ENCODE results near the gene MMP7.
"Not testable (repeated sequence)": the region's sequence is repeated elsewhere in the genome, so short reads cannot be mapped to it uniquely, and the experiment has no call there.

The MMP7 gene

DNA sequence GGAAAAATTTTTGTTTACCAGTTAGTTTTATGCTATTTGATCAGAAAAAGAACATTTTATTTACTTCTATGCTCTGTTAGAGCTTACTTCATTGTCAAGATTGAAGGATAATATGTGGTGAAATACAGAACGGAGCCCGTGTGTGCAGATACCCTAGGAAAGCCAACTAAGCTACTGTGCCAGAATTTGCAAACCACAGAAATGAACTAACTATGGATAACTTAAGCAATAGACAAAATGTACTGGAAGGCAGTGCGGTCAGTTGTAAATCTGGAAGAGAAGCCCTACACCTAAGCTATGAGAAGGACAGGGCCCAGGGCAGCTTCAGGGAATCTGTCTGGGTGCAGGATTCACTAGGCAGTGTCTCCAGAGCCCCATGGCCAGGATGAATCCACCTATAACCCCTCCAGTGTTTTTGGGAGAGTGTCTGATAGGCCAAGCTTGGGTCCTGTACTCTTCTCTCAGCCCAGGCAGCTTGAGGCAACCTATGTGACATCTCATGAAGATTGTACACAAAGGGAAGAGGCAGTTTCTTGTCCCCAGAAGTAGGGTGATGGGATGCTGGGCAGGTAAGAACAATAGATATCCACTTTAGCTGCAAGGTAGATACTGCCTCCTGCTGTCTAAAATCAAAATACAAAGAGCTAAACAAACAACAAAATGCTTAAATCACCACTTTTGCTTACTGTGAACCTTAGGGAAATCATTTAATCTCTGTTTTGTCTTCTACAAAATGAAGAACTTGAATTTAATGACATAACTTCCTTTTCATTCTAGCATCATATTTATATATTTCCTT is 12.1 kb downstream of the MMP7 start:
- no peaks in the 10 kb centered on the region for H3K27me3 ChIP-seq (replicated peaks in 2 of 5; ENCODE audit: control insufficient read depth in 4 of 5, insufficient read depth in 5 of 5, low read length in 4 of 5)
- 83% methylated on average over 1 of the region's 3 CpGs for WGBS (ENCODE audit: insufficient coverage)
- ChIA-PET POLR2A (no interaction called here), CTCF (interaction anchor here (0.7 to 2.0 kb wide), 7 partner anchors 11 to 169 kb away, joined by 3 to 5 read pairs (median 3); no protein-coding TSS in a partner anchor)
- H3K36me3 ChIP-seq (ENCODE audit: control insufficient read depth in 4 of 4, insufficient read depth in 4 of 4, low read length in 3 of 4) = no peaks in the 10 kb centered on the region
- no peak for DNase-seq
- H3K27ac ChIP-seq (ENCODE audit: insufficient read depth in 1 of 2, low read depth in 1 of 2, low read length in 2 of 2, poor library complexity in 1 of 2, severe bottlenecking in 2 of 2) = no peak overlapping the region
- no peak overlapping the region for H3K4me3 ChIP-seq (ENCODE audit: control insufficient read depth in 1 of 7, extremely low read depth in 1 of 7, insufficient read depth in 4 of 7, low read depth in 2 of 7, low read length in 6 of 7)
- H3K9me3 ChIP-seq (ENCODE audit: control extremely low read depth in 1 of 5, control insufficient read depth in 4 of 5, insufficient read depth in 2 of 5, low read depth in 1 of 5, low read length in 4 of 5) = no peaks in the 10 kb centered on the region
- peaks cover 0 to 7% (median 4%) of the 10 kb centered on the region in 4 experiments for H3K4me1 ChIP-seq (ENCODE audit: control extremely low read depth in 1 of 4, control insufficient read depth in 4 of 4, insufficient read depth in 4 of 4, low read length in 3 of 4)

DNA sequence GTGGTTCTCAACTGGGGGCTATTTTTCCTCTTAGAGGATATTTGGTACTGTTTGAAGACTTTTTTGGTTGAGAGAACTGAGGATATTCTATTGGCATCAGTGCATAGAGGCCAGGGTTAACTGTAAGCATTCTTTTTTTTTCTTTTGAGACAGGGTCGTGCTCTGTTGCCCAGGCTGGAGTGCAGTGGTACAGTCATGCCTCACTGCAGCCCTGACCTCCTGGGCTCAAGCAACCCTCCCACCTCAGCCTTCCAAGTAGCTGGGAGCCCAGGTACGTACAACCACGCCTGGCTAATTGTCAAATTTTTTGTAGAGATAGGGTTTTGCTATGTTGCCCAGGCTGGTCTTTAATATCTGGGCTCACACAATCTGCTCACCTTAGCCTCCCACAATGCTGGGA is 12.9 kb downstream of the MMP7 start:
- Histone ChIP-seq H3K27ac (ENCODE audit: insufficient read depth in 1 of 2, low read depth in 1 of 2, low read length in 2 of 2, poor library complexity in 1 of 2, severe bottlenecking in 2 of 2) (no peak overlapping the region), H3K9me3 (ENCODE audit: control extremely low read depth in 1 of 5, control insufficient read depth in 4 of 5, insufficient read depth in 2 of 5, low read depth in 1 of 5, low read length in 4 of 5) (no peaks in the 10 kb centered on the region), H3K4me3 (ENCODE audit: control insufficient read depth in 1 of 7, extremely low read depth in 1 of 7, insufficient read depth in 4 of 7, low read depth in 2 of 7, low read length in 6 of 7) (no peak overlapping the region), H3K4me1 (ENCODE audit: control extremely low read depth in 1 of 4, control insufficient read depth in 4 of 4, insufficient read depth in 4 of 4, low read length in 3 of 4) (peaks cover 0 to 4% (median 3%) of the 10 kb centered on the region in 4 experiments), H3K36me3 (ENCODE audit: control insufficient read depth in 4 of 4, insufficient read depth in 4 of 4, low read length in 3 of 4) (no peaks in the 10 kb centered on the region), H3K27me3 (replicated peaks in 2 of 5; ENCODE audit: control insufficient read depth in 4 of 5, insufficient read depth in 5 of 5, low read length in 4 of 5) (no peaks in the 10 kb centered on the region)
- WGBS (ENCODE audit: insufficient coverage) = 97% methylated on average over 3 of the region's 3 CpGs
- CTCF ChIA-PET = interaction anchor here (1.1 to 2.0 kb wide), 3 partner anchors 10 to 168 kb away, joined by 3 to 5 read pairs (median 3); no protein-coding TSS in a partner anchor
- POLR2A ChIA-PET = no interaction called here
- no peak for DNase-seq

DNA sequence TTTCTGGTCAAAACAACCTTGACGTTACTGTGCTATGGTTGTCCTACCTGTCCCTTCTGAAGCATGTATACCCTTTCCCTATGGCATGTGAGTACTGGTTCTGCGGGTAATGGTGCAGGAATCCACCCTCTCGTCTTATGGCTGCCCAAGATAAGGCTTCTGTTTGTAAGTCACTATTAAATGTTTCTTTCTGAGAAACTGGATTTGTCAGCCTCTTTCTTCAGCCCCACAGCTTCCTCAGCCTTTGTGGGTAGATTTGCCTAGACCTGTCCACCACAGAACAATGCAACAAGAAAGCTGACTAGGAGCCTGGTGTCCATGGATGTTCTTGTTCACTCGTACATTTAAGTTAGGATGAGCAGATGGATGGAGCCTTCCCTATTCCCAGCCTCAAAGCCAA is 14.4 kb downstream of the MMP7 start:
- no peaks in the 10 kb centered on the region for H3K27me3 ChIP-seq (replicated peaks in 2 of 5; ENCODE audit: control insufficient read depth in 4 of 5, insufficient read depth in 5 of 5, low read length in 4 of 5)
- CTCF ChIA-PET = interaction anchor here (1.5 to 2.0 kb wide), 2 partner anchors 123 to 237 kb away, joined by 3 to 5 read pairs; no protein-coding TSS in a partner anchor
- no peak for DNase-seq
- no peaks in the 10 kb centered on the region for H3K4me1 ChIP-seq (ENCODE audit: control extremely low read depth in 1 of 4, control insufficient read depth in 4 of 4, insufficient read depth in 4 of 4, low read length in 3 of 4)
- POLR2A ChIA-PET = no interaction called here
- no peaks in the 10 kb centered on the region for H3K9me3 ChIP-seq (ENCODE audit: control extremely low read depth in 1 of 5, control insufficient read depth in 4 of 5, insufficient read depth in 2 of 5, low read depth in 1 of 5, low read length in 4 of 5)
- H3K36me3 ChIP-seq (ENCODE audit: control insufficient read depth in 4 of 4, insufficient read depth in 4 of 4, low read length in 3 of 4) = no peaks in the 10 kb centered on the region
- WGBS (ENCODE audit: insufficient coverage) = 94% methylated on average over 3 of the region's 4 CpGs
- no peak overlapping the region for H3K4me3 ChIP-seq (ENCODE audit: control insufficient read depth in 1 of 7, extremely low read depth in 1 of 7, insufficient read depth in 4 of 7, low read depth in 2 of 7, low read length in 6 of 7)
- no peak overlapping the region for H3K27ac ChIP-seq (ENCODE audit: insufficient read depth in 1 of 2, low read depth in 1 of 2, low read length in 2 of 2, poor library complexity in 1 of 2, severe bottlenecking in 2 of 2)

DNA sequence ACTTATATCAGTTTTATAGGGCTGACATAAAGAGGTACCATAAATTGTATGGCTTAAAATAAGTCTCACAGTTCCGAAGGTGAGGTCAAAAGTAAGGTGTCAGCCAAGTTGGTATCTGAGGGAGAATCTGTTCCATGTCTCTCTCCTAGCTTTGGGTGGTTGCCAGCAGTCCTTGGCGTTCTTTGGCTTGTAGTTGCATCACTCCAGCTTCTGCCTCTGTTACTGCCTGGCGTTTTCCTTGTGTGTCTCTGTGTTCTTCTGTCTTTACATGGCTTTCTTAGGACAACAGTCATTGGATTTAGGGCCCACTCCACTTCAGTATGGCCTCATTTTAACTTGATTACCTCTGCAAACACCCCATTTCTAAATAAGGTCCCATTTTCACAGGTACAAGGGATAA is 16.7 kb downstream of the MMP7 start:
- Histone ChIP-seq H3K36me3 (ENCODE audit: control insufficient read depth in 4 of 4, insufficient read depth in 4 of 4, low read length in 3 of 4) (no peaks in the 10 kb centered on the region), H3K27ac (ENCODE audit: insufficient read depth in 1 of 2, low read depth in 1 of 2, low read length in 2 of 2, poor library complexity in 1 of 2, severe bottlenecking in 2 of 2) (no peak overlapping the region), H3K27me3 (replicated peaks in 2 of 5; ENCODE audit: control insufficient read depth in 4 of 5, insufficient read depth in 5 of 5, low read length in 4 of 5) (no peaks in the 10 kb centered on the region), H3K9me3 (ENCODE audit: control extremely low read depth in 1 of 5, control insufficient read depth in 4 of 5, insufficient read depth in 2 of 5, low read depth in 1 of 5, low read length in 4 of 5) (no peaks in the 10 kb centered on the region), H3K4me3 (ENCODE audit: control insufficient read depth in 1 of 7, extremely low read depth in 1 of 7, insufficient read depth in 4 of 7, low read depth in 2 of 7, low read length in 6 of 7) (no peak overlapping the region), H3K4me1 (ENCODE audit: control extremely low read depth in 1 of 4, control insufficient read depth in 4 of 4, insufficient read depth in 4 of 4, low read length in 3 of 4) (no peaks in the 10 kb centered on the region)
- CTCF ChIA-PET = interaction anchor here (0.6 to 1.3 kb wide), 2 partner anchors 79 to 144 kb away, joined by 3 read pairs; no protein-coding TSS in a partner anchor
- POLR2A ChIA-PET = no interaction called here
- 93% methylated on average over 2 of the region's 3 CpGs for WGBS (ENCODE audit: insufficient coverage)
- DNase-seq = no peak

DNA sequence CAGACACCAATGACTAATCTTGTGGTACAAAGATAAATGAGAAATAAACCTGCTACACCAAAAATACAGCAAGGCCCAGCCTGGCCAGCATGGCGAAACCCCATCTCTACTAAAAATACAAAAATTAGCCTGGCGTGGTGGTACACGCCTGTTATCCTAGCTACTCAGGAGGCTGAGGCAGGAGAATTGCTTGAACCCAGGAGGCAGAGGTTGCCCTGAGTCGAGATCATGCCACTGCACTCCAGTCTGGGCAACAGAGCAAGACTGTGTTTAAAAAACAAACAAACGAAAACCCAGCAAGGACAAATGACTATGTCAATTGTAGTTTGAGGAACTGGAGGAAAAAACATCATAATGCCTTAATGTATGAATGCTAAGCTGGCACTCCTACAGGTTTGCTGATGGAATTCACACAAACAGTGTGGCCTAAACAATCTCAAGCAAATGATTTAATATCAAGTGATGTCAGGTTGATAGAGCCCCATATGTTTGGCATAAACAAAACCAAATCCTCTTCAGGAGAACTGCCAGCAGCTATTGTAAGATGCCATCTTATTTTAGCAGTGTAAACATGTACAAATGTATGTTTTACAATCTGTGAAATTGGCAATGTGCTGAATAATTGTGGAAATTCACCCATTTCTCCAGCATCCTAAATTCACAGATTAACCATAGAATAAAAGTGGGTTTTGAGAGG is 20.0 kb downstream of the MMP7 start:
- DNase-seq = no peak
- Histone ChIP-seq H3K27me3 (replicated peaks in 2 of 5; ENCODE audit: control insufficient read depth in 4 of 5, insufficient read depth in 5 of 5, low read length in 4 of 5) (no peaks in the 10 kb centered on the region), H3K36me3 (ENCODE audit: control insufficient read depth in 4 of 4, insufficient read depth in 4 of 4, low read length in 3 of 4) (no peaks in the 10 kb centered on the region), H3K4me3 (ENCODE audit: control insufficient read depth in 1 of 7, extremely low read depth in 1 of 7, insufficient read depth in 4 of 7, low read depth in 2 of 7, low read length in 6 of 7) (no peak overlapping the region), H3K4me1 (ENCODE audit: control extremely low read depth in 1 of 4, control insufficient read depth in 4 of 4, insufficient read depth in 4 of 4, low read length in 3 of 4) (no peaks in the 10 kb centered on the region), H3K9me3 (ENCODE audit: control extremely low read depth in 1 of 5, control insufficient read depth in 4 of 5, insufficient read depth in 2 of 5, low read depth in 1 of 5, low read length in 4 of 5) (no peaks in the 10 kb centered on the region), H3K27ac (ENCODE audit: insufficient read depth in 1 of 2, low read depth in 1 of 2, low read length in 2 of 2, poor library complexity in 1 of 2, severe bottlenecking in 2 of 2) (no peak overlapping the region)
- 90% methylated on average over 3 of the region's 5 CpGs for WGBS (ENCODE audit: insufficient coverage)
- POLR2A ChIA-PET = no interaction called here
- CTCF ChIA-PET = interaction anchor here (0.7 to 1.2 kb wide), 2 partner anchors 12 to 103 kb away, joined by 3 to 5 read pairs; no protein-coding TSS in a partner anchor

DNA sequence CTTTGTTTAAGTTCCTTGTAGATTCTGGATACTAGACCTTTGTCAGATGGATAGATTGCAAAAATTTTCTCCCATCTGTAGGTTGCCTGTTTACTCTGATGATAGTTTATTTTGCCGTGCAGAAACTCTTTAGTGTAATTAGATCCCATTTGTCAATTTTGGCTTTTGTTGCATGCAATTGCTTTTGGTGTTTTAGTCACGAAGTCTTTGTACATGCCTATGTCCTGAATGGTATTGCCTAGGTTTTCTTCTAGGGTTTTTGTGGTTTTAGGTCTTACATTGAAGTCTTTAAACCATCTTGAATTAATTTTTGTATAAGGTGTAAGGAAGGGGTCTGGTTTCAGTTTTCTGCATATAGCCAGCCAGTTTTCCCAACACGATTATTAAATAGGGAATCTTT is 27.7 kb downstream of the MMP7 start:
- H3K27me3 ChIP-seq (replicated peaks in 2 of 5; ENCODE audit: control insufficient read depth in 4 of 5, insufficient read depth in 5 of 5, low read length in 4 of 5); POLR2A ChIA-PET; H3K4me3 ChIP-seq (ENCODE audit: control insufficient read depth in 1 of 7, extremely low read depth in 1 of 7, insufficient read depth in 4 of 7, low read depth in 2 of 7, low read length in 6 of 7); H3K27ac ChIP-seq (ENCODE audit: insufficient read depth in 1 of 2, low read depth in 1 of 2, low read length in 2 of 2, poor library complexity in 1 of 2, severe bottlenecking in 2 of 2); DNase-seq; H3K4me1 ChIP-seq (ENCODE audit: control extremely low read depth in 1 of 4, control insufficient read depth in 4 of 4, insufficient read depth in 4 of 4, low read length in 3 of 4); H3K36me3 ChIP-seq (ENCODE audit: control insufficient read depth in 4 of 4, insufficient read depth in 4 of 4, low read length in 3 of 4); H3K9me3 ChIP-seq (ENCODE audit: control extremely low read depth in 1 of 5, control insufficient read depth in 4 of 5, insufficient read depth in 2 of 5, low read depth in 1 of 5, low read length in 4 of 5): not testable (repeated sequence)
- CTCF ChIA-PET = interaction anchor here (1.1 kb wide), 1 partner anchor 215 kb away, joined by 3 read pairs; no protein-coding TSS in a partner anchor
- 100% methylated on average over 3 of the region's 3 CpGs for WGBS (ENCODE audit: insufficient coverage)

DNA sequence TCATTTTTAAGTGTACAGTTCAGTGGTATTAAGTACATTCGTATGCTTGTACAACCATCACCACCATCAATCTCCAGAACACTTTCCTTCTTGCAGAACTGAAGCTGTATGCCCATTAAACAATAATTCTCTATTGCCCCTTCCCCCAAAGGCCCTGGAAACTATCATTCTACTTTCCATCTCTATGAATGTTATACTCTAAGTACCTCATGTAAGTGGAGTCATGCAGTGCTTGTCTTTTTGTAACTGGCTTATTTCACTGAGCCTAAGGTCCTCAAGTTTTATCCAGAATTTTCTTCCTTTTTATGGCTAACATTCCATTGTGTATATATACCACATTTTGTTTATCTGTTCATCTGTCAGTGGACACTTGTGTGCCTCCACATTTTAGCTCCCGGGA is 29.7 kb downstream of the MMP7 start:
- 100% methylated on average over 1 of the region's 2 CpGs for WGBS (ENCODE audit: insufficient coverage)
- no peak for DNase-seq
- Histone ChIP-seq H3K4me3 (ENCODE audit: control insufficient read depth in 1 of 7, extremely low read depth in 1 of 7, insufficient read depth in 4 of 7, low read depth in 2 of 7, low read length in 6 of 7) (no peak overlapping the region), H3K4me1 (ENCODE audit: control extremely low read depth in 1 of 4, control insufficient read depth in 4 of 4, insufficient read depth in 4 of 4, low read length in 3 of 4) (no peaks in the 10 kb centered on the region), H3K36me3 (ENCODE audit: control insufficient read depth in 4 of 4, insufficient read depth in 4 of 4, low read length in 3 of 4) (no peaks in the 10 kb centered on the region), H3K27me3 (replicated peaks in 2 of 5; ENCODE audit: control insufficient read depth in 4 of 5, insufficient read depth in 5 of 5, low read length in 4 of 5) (no peaks in the 10 kb centered on the region), H3K27ac (ENCODE audit: insufficient read depth in 1 of 2, low read depth in 1 of 2, low read length in 2 of 2, poor library complexity in 1 of 2, severe bottlenecking in 2 of 2) (no peak overlapping the region), H3K9me3 (ENCODE audit: control extremely low read depth in 1 of 5, control insufficient read depth in 4 of 5, insufficient read depth in 2 of 5, low read depth in 1 of 5, low read length in 4 of 5) (no peaks in the 10 kb centered on the region)
- ChIA-PET CTCF (interaction anchor here (0.7 to 1.9 kb wide), 6 partner anchors 9 to 135 kb away, joined by 3 to 5 read pairs (median 3); no protein-coding TSS in a partner anchor), POLR2A (no interaction called here)

Data from common myeloid progenitor, CD34-positive (primary cell).